ENCODE data around the gene TMPRSS2. TPM values are rescaled to one million over a fixed set of nuclear protein-coding genes. Genes with fewer than 3 reads are reported as not detected.

TMPRSS2 gene
- total and polyA plus RNA-seq, 2 of the 13 experiments (the other 11 are each of a cell fraction or from before 2014, with no cell fraction given): 1.7 to 1.8 TPM

DNA sequence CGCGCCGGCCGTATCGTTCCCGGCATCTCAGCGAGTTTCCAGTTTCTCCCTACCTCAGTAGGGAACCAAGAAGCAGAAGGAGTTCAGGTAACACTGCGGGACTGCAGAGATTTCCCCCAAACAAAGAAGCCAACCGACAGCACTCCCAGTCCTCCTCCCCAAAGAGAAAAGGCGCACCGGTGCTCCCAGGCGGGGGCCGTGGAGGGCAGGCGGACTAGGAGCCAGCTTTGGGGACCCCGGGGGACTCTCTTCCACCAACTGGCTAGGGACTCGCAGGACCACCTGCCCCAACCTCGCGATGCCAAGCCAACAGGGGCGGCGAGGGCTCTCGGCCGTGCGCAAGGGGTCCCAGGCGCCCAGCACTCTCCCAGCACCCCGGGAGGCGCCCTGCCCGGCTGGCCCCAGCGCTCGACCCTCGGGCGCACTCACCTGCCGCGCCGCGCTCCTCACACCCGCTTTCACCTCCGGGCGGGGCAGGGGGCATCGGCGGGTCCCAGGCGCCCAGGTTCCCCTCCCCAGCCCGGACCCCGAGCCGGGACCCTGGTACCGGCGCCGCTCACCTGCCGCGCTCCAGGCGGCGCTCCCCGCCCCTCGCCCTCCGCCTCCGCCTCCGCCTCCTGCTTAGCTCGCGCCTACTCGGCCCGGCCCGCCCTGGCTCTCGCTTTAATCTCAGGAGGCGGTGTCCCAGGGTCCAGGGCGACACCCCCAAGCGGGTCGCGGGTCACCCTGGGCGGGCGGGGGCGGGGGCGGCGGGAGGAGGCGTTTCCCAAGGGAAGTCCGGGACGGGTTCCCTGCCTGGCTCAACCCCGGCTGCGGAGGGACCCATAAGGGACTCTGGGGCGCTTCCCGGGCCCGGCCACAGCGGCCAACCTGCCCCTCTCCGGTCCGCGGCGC, at the start of gene TMPRSS2 (continued):
- TF ChIP-seq HNRNPK (IDR thresholded peaks at IDR 0.05; ENCODE audit: low read depth, low read length, poor library complexity, severe bottlenecking) (no peak), SPEN (CRISPR knock-in tag; IDR thresholded peaks at IDR 0.05; ENCODE audit: low read depth) (no peak), MATR3 (CRISPR knock-in tag; IDR thresholded peaks at IDR 0.05) (no peak), ZNF777 (CRISPR knock-in tag; IDR thresholded peaks at IDR 0.05) (peak; percentile 36; the same call in 1 of the 2 replicates), ATF7-NPFF (CRISPR knock-in tag; IDR thresholded peaks at IDR 0.05; ENCODE audit: low read depth) (no peak), ZNF557 (CRISPR knock-in tag; IDR thresholded peaks at IDR 0.05) (no peak), SNRNP70 (IDR thresholded peaks at IDR 0.05; ENCODE audit: low read depth, low read length) (no peak), HNF4A (CRISPR knock-in tag; IDR thresholded peaks at IDR 0.05) (no peak), ZNF704 (CRISPR knock-in tag; IDR thresholded peaks at IDR 0.05; ENCODE audit: borderline replicate concordance) (no peak), ZNF362 (CRISPR knock-in tag; IDR thresholded peaks at IDR 0.05; ENCODE audit: borderline replicate concordance) (no peak), HES4 (CRISPR knock-in tag; IDR thresholded peaks at IDR 0.05; ENCODE audit: borderline replicate concordance) (no peak), PLRG1 (conservative IDR thresholded peaks at IDR 0.05) (no peak), MYPOP (CRISPR knock-in tag; IDR thresholded peaks at IDR 0.05) (0 out of 2 replicates have a peak, but pooled peaks have one; percentile 16), ZNF558 (CRISPR knock-in tag; IDR thresholded peaks at IDR 0.05; ENCODE audit: borderline replicate concordance) (no peak), HDAC6 (IDR thresholded peaks at IDR 0.05; ENCODE audit: low read depth, low read length) (no peak), MLXIP (CRISPR knock-in tag; IDR thresholded peaks at IDR 0.05; ENCODE audit: borderline replicate concordance) (no peak), MEIS1 (CRISPR knock-in tag; IDR thresholded peaks at IDR 0.05; ENCODE audit: borderline replicate concordance) (0 out of 2 replicates have a peak, but pooled peaks have one; percentile 32)
- TF ChIP-seq, protein P1, sequence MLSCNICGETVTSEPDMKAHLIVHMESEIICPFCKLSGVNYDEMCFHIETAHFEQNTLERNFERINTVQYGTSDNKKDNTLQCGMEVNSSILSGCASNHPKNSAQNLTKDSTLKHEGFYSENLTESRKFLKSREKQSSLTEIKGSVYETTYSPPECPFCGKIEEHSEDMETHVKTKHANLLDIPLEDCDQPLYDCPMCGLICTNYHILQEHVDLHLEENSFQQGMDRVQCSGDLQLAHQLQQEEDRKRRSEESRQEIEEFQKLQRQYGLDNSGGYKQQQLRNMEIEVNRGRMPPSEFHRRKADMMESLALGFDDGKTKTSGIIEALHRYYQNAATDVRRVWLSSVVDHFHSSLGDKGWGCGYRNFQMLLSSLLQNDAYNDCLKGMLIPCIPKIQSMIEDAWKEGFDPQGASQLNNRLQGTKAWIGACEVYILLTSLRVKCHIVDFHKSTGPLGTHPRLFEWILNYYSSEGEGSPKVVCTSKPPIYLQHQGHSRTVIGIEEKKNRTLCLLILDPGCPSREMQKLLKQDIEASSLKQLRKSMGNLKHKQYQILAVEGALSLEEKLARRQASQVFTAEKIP (CRISPR knock-in tag; IDR thresholded peaks at IDR 0.05; ENCODE audit: borderline replicate concordance): no peak

Measured in HepG2 (cell line).